ENCODE measurements around the gene PABPN1L. TPM values are rescaled to one million over a fixed set of nuclear protein-coding genes. Genes with fewer than 3 reads are reported as not detected.

PABPN1L gene
- total and polyA plus RNA-seq, 2 of the 8 experiments (the other 6 are each of a cell fraction or from before 2014, with no cell fraction given), result not detected

DNA sequence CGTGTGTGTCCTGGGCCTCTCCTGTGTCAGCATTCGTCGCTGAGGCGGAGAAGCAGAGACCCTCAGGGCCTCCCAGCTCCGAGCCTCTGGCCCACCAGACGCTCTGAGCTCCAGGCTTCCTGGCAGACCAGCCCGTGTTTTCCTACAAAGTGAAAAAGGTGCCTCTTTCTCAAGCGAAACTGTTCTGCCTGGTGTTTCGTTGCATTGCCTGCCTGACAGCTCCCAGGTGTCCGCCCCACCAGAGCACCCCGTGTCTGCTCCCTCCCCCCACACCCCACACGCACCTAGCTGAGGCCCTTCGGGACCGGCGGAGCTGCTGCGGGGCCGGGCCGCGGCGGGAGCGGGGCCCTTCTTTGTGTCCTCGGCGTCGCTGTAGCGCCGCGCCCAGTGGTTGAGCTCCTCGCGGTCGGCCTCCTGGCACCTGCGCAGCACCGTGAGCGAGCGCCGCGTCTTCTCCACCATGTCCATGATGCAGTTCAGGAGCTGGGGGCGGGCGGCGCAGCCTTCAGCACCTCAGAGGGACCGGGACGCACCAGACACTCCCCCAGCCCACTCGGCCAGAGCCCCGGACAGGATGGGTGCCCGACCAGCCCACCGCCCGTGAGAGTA lies 14.7 kb upstream of the PABPN1L start (continued):
- TF ChIP-seq, protein P1, sequence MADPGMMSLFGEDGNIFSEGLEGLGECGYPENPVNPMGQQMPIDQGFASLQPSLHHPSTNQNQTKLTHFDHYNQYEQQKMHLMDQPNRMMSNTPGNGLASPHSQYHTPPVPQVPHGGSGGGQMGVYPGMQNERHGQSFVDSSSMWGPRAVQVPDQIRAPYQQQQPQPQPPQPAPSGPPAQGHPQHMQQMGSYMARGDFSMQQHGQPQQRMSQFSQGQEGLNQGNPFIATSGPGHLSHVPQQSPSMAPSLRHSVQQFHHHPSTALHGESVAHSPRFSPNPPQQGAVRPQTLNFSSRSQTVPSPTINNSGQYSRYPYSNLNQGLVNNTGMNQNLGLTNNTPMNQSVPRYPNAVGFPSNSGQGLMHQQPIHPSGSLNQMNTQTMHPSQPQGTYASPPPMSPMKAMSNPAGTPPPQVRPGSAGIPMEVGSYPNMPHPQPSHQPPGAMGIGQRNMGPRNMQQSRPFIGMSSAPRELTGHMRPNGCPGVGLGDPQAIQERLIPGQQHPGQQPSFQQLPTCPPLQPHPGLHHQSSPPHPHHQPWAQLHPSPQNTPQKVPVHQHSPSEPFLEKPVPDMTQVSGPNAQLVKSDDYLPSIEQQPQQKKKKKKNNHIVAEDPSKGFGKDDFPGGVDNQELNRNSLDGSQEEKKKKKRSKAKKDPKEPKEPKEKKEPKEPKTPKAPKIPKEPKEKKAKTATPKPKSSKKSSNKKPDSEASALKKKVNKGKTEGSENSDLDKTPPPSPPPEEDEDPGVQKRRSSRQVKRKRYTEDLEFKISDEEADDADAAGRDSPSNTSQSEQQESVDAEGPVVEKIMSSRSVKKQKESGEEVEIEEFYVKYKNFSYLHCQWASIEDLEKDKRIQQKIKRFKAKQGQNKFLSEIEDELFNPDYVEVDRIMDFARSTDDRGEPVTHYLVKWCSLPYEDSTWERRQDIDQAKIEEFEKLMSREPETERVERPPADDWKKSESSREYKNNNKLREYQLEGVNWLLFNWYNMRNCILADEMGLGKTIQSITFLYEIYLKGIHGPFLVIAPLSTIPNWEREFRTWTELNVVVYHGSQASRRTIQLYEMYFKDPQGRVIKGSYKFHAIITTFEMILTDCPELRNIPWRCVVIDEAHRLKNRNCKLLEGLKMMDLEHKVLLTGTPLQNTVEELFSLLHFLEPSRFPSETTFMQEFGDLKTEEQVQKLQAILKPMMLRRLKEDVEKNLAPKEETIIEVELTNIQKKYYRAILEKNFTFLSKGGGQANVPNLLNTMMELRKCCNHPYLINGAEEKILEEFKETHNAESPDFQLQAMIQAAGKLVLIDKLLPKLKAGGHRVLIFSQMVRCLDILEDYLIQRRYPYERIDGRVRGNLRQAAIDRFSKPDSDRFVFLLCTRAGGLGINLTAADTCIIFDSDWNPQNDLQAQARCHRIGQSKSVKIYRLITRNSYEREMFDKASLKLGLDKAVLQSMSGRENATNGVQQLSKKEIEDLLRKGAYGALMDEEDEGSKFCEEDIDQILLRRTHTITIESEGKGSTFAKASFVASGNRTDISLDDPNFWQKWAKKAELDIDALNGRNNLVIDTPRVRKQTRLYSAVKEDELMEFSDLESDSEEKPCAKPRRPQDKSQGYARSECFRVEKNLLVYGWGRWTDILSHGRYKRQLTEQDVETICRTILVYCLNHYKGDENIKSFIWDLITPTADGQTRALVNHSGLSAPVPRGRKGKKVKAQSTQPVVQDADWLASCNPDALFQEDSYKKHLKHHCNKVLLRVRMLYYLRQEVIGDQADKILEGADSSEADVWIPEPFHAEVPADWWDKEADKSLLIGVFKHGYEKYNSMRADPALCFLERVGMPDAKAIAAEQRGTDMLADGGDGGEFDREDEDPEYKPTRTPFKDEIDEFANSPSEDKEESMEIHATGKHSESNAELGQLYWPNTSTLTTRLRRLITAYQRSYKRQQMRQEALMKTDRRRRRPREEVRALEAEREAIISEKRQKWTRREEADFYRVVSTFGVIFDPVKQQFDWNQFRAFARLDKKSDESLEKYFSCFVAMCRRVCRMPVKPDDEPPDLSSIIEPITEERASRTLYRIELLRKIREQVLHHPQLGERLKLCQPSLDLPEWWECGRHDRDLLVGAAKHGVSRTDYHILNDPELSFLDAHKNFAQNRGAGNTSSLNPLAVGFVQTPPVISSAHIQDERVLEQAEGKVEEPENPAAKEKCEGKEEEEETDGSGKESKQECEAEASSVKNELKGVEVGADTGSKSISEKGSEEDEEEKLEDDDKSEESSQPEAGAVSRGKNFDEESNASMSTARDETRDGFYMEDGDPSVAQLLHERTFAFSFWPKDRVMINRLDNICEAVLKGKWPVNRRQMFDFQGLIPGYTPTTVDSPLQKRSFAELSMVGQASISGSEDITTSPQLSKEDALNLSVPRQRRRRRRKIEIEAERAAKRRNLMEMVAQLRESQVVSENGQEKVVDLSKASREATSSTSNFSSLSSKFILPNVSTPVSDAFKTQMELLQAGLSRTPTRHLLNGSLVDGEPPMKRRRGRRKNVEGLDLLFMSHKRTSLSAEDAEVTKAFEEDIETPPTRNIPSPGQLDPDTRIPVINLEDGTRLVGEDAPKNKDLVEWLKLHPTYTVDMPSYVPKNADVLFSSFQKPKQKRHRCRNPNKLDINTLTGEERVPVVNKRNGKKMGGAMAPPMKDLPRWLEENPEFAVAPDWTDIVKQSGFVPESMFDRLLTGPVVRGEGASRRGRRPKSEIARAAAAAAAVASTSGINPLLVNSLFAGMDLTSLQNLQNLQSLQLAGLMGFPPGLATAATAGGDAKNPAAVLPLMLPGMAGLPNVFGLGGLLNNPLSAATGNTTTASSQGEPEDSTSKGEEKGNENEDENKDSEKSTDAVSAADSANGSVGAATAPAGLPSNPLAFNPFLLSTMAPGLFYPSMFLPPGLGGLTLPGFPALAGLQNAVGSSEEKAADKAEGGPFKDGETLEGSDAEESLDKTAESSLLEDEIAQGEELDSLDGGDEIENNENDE (IDR thresholded peaks at IDR 0.05; ENCODE audit: insufficient replicate concordance, low read length), result no peak
- TF ChIP-seq RBBP5 (IDR thresholded peaks at IDR 0.05; ENCODE audit: borderline replicate concordance, low read depth, low read length), result no peak
- no peak for TF ChIP-seq CBX5 (IDR thresholded peaks at IDR 0.05; ENCODE audit: low read depth, low read length)
- no peak for TF ChIP-seq POLR2AphosphoS5 (IDR thresholded peaks at IDR 0.05; ENCODE audit: low read depth, low read length)
- no peak for TF ChIP-seq NRF1 (IDR thresholded peaks at IDR 0.05; ENCODE audit: low read depth, low read length)
- no peak for TF ChIP-seq RXRA (IDR thresholded peaks at IDR 0.05; ENCODE audit: insufficient read depth, low read depth, low read length)
- TF ChIP-seq ASH2L (IDR thresholded peaks at IDR 0.05; ENCODE audit: low read length), result no peak
- TF ChIP-seq, protein P2, sequence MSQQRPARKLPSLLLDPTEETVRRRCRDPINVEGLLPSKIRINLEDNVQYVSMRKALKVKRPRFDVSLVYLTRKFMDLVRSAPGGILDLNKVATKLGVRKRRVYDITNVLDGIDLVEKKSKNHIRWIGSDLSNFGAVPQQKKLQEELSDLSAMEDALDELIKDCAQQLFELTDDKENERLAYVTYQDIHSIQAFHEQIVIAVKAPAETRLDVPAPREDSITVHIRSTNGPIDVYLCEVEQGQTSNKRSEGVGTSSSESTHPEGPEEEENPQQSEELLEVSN (IDR thresholded peaks at IDR 0.05), result no peak
- no peak for TF ChIP-seq POU5F1 (IDR thresholded peaks at IDR 0.05; ENCODE audit: low read depth, low read length)
- no peak for TF ChIP-seq SIRT6 (IDR thresholded peaks at IDR 0.05; ENCODE audit: low read length)
- TF ChIP-seq GTF2F1 (IDR thresholded peaks at IDR 0.05; ENCODE audit: borderline replicate concordance, low read depth, low read length), result no peak

All from H1 (cell line).